Naive thymus-derived CD4-positive, alpha-beta T cell (primary cell): Measurements from ENCODE around the gene CHPT1. TPM values are rescaled to one million over a fixed set of nuclear protein-coding genes. Genes with fewer than 3 reads are reported as not detected.

Source experiments
- ATAC-seq: fragments of 150-1000 bp; cut with Tn5 transposase; 2 replicates; pipeline ENCODE4 v1.10.0; 2021; ENCODE audit warnings: mild to moderate bottlenecking, moderate library complexity
- CTCF ChIA-PET: fragments of 350-600 bp; sonication (Branson Sonifier 250); formaldehyde crosslinking; loops from one replicate; lab custom pipeline; 2021; ENCODE audit warnings: antibody characterized with exemption; lab: Charles Lee
- POLR2A ChIA-PET: fragments of 350-600 bp; sonication (Branson Sonifier 250); formaldehyde crosslinking; loops from one replicate; lab custom pipeline; 2021; ENCODE audit warnings: antibody characterized with exemption, inconsistent platforms; lab: Charles Lee
- DNase-seq, 9 donors: peaks; one replicate each; pipeline versions ENCODE4 v3.0.0 to v3.0.0-alpha.2; 2020 to 2022; ENCODE audit warnings: mixed read lengths in 1 of 9
- H3K27ac ChIP-seq: one replicate; pipeline ENCODE4 v1.7.0; 2013; ENCODE audit warnings: mild to moderate bottlenecking, low read depth, low read length, moderate library complexity
- H3K27me3 ChIP-seq, 2 donors: one replicate each; pipeline ENCODE4 v1.7.0; 2013; ENCODE audit warnings: low read length in 2 of 2, mild to moderate bottlenecking in 2 of 2, moderate library complexity in 2 of 2; ENCODE audit not compliant: control insufficient read depth in 2 of 2, insufficient read depth in 2 of 2
- H3K36me3 ChIP-seq, 3 experiments: 1 replicate in 2 of 3; 2 replicates in 1 of 3; pipeline ENCODE4 v1.7.0; 2013; ENCODE audit warnings: low read length in 3 of 3, mild to moderate bottlenecking in 3 of 3, moderate library complexity in 1 of 3; ENCODE audit not compliant: insufficient read depth in 3 of 3, control insufficient read depth in 2 of 3
- H3K4me1 ChIP-seq, 2 donors: one replicate each; pipeline ENCODE4 v1.7.0; 2013; ENCODE audit warnings: low read length in 2 of 2, mild to moderate bottlenecking in 2 of 2, moderate library complexity in 1 of 2; ENCODE audit not compliant: control insufficient read depth in 2 of 2, insufficient read depth in 2 of 2
- H3K4me3 ChIP-seq: 2 replicates; pipeline ENCODE4 v1.7.0; 2013; ENCODE audit warnings: mild to moderate bottlenecking, low read length
- H3K9me3 ChIP-seq, 3 experiments: 1 replicate in 2 of 3; 2 replicates in 1 of 3; pipeline ENCODE4 v1.7.0; 2013; ENCODE audit warnings: low read length in 3 of 3; ENCODE audit not compliant: control insufficient read depth in 2 of 3
- H3K27ac Mint-ChIP-seq, 9 donors: one replicate each; pipeline ENCODE4 v1.8.0; 2020 to 2022; ENCODE audit warnings: mixed read lengths in 9 of 9, mild to moderate bottlenecking in 8 of 9, moderate library complexity in 5 of 9, inconsistent platforms in 2 of 9
- H3K27me3 Mint-ChIP-seq, 5 donors: one replicate each; pipeline ENCODE4 v1.8.0; 2021 to 2022; ENCODE audit warnings: mixed read lengths in 5 of 5, mild to moderate bottlenecking in 1 of 5
- H3K36me3 Mint-ChIP-seq, 5 donors: one replicate each; pipeline ENCODE4 v1.8.0; 2020 to 2022; ENCODE audit warnings: mixed read lengths in 5 of 5, mild to moderate bottlenecking in 3 of 5, inconsistent platforms in 1 of 5
- H3K4me1 Mint-ChIP-seq, 7 donors: one replicate each; pipeline ENCODE4 v1.8.0; 2020 to 2022; ENCODE audit warnings: mixed read lengths in 7 of 7, mild to moderate bottlenecking in 3 of 7, inconsistent platforms in 1 of 7
- H3K4me3 Mint-ChIP-seq, 10 donors: one replicate each; pipeline ENCODE4 v1.8.0; 2020 to 2022; ENCODE audit warnings: mild to moderate bottlenecking in 10 of 10, mixed read lengths in 10 of 10, moderate library complexity in 6 of 10, inconsistent platforms in 2 of 10
- H3K9me3 Mint-ChIP-seq, 11 donors: one replicate each; pipeline ENCODE4 v1.8.0; 2020 to 2022; ENCODE audit warnings: mixed read lengths in 11 of 11, mild to moderate bottlenecking in 4 of 11, inconsistent platforms in 1 of 11, moderate library complexity in 1 of 11
- intact Hi-C, 2 donors: fragments of 100-400 bp; cut with micrococcal nuclease; formaldehyde crosslinking; loops; one replicate each; pipeline ENCODE4 v1.15.1; 2023
- polyA plus RNA-seq, 2 donors: library from polyadenylated mRNA; unstranded; fragments of 300-500 nt; fragmentation: Illumina TruSeq; gene quantifications; one replicate each; pipeline ENCODE4 v1.2.3, GENCODE V29; 2021
- total RNA-seq, 6 experiments: library from RNA in 5 of 6; stranded (reverse) in 5 of 6; gene quantifications; 1 replicate in 5 of 6; 2 replicates in 1 of 6; pipeline ENCODE4 v1.2.3 and lab custom pipeline; 2021 to 2026

CHPT1 gene
- total and polyA plus RNA-seq, 7 experiments from 2014 or later = 6.5 to 22.9 (median 14.5) TPM

GRCh38 chr12:101713059-101713682, 15.7 kb downstream of the CHPT1 start:
- Mint-ChIP-seq H3K27me3 (no peaks in the 10 kb centered on the region), H3K36me3 (peaks cover 0 to 5% (median 3%) of the 10 kb centered on the region in 5 donors), H3K4me3 (no peak overlapping the region), H3K27ac (no peak overlapping the region), H3K9me3 (no peaks in the 10 kb centered on the region), H3K4me1 (peaks cover 0 to 24% (median 7%) of the 10 kb centered on the region in 7 donors)
- no peaks in the 10 kb centered on the region for H3K27me3 ChIP-seq
- no peaks in the 10 kb centered on the region for H3K36me3 ChIP-seq
- ATAC-seq (no peak), DNase-seq (no peak)
- no peak overlapping the region for H3K27ac ChIP-seq
- ChIA-PET CTCF (no interaction called here), POLR2A (no interaction called here)
- peaks cover 0 to 4% of the 10 kb centered on the region in 2 donors for H3K4me1 ChIP-seq
- intact Hi-C loops = no loop called here
- no peak overlapping the region for H3K4me3 ChIP-seq
- H3K9me3 ChIP-seq = no peaks in the 10 kb centered on the region

DNA sequence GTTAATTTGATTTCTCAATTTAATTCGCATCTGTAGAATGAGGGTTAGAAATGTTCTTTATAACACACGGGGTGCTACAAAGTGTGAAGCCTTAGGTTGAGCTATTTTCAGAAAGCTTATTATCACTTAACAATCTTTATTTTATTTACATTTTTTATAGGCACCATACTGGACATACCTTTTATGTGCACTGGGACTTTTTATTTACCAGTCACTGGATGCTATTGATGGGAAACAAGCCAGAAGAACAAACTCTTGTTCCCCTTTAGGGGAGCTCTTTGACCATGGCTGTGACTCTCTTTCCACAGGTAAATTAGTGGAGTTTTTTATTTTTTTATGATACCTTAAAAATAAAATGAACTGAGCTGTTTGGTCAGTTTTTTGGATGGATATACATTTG, 16.5 kb downstream of the CHPT1 start:
- H3K27me3 Mint-ChIP-seq = no peaks in the 10 kb centered on the region
- H3K27ac Mint-ChIP-seq = no peak overlapping the region
- peaks cover 0 to 5% (median 3%) of the 10 kb centered on the region in 5 donors for H3K36me3 Mint-ChIP-seq
- intact Hi-C loops = no loop called here
- POLR2A ChIA-PET = no interaction called here
- H3K9me3 ChIP-seq = no peaks in the 10 kb centered on the region
- no peak overlapping the region for H3K4me3 Mint-ChIP-seq
- no peak overlapping the region for H3K4me3 ChIP-seq
- no peaks in the 10 kb centered on the region for H3K27me3 ChIP-seq
- peaks cover 0 to 24% (median 7%) of the 10 kb centered on the region in 7 donors for H3K4me1 Mint-ChIP-seq
- peaks cover 0 to 4% of the 10 kb centered on the region in 2 donors for H3K4me1 ChIP-seq
- H3K27ac ChIP-seq = no peak overlapping the region
- no peaks in the 10 kb centered on the region for H3K9me3 Mint-ChIP-seq
- DNase-seq = no peak
- CTCF ChIA-PET = interaction anchor here (0.6 kb wide), 1 partner anchor 38 kb away, joined by 4 read pairs; no protein-coding TSS in a partner anchor
- no peaks in the 10 kb centered on the region for H3K36me3 ChIP-seq
- no peak for ATAC-seq

DNA sequence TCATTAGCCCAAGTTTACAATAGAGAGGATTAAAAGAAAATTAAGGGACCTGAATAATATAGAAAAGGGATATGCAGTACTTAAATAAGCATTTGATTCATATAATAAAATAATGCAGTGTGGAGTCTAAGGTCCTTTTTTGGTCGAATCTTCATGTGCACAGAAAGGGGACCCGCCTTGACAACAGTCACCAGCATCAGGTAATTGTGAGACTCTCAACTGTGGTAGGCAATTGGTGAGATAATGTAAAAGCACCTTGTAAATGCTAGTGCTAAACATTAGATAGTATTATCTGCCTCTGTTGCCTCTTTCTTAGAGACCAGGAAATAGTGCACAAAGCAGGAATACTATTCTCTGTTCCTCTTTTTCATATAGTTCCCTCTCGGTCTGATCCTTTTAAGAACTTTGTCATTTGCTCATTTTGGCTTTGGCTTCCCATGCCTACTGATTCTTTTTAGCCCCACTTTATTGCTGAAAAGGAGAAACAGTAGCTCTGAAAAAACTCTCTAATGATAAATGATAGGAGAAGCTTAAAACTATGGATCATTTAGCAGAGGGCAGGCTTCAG, 17.5 kb downstream of the CHPT1 start:
- Mint-ChIP-seq H3K4me3 (no peak overlapping the region), H3K4me1 (peaks cover 0 to 16% (median 0%) of the 10 kb centered on the region in 7 donors), H3K27ac (no peak overlapping the region), H3K9me3 (no peaks in the 10 kb centered on the region), H3K27me3 (no peaks in the 10 kb centered on the region), H3K36me3 (peaks cover 0 to 5% (median 3%) of the 10 kb centered on the region in 5 donors)
- Histone ChIP-seq H3K36me3 (no peaks in the 10 kb centered on the region), H3K27ac (no peak overlapping the region), H3K4me3 (no peak overlapping the region), H3K4me1 (no peaks in the 10 kb centered on the region), H3K27me3 (no peaks in the 10 kb centered on the region), H3K9me3 (no peaks in the 10 kb centered on the region)
- ChIA-PET CTCF (interaction anchor here (0.6 kb wide), 1 partner anchor 320 kb away, joined by 3 read pairs; no protein-coding TSS in a partner anchor), POLR2A (no interaction called here)
- ATAC-seq (peak; percentile 32), DNase-seq (no peak)
- intact Hi-C loops = no loop called here

- POLR2A ChIA-PET = no interaction called here
- intact Hi-C loops = no loop called here
- H3K4me3 ChIP-seq = no peak overlapping the region
- CTCF ChIA-PET = no interaction called here
- no peak overlapping the region for H3K4me3 Mint-ChIP-seq
- no peak overlapping the region for H3K27ac ChIP-seq
- no peaks in the 10 kb centered on the region for H3K9me3 ChIP-seq
- H3K36me3 Mint-ChIP-seq = peaks cover 0 to 10% (median 3%) of the 10 kb centered on the region in 5 donors
- peaks cover 0 to 7% (median 0%) of the 10 kb centered on the region in 3 experiments for H3K36me3 ChIP-seq
- DNase-seq (no peak), ATAC-seq (no peak)
- no peaks in the 10 kb centered on the region for H3K27me3 ChIP-seq
- H3K27ac Mint-ChIP-seq = no peak overlapping the region
- H3K4me1 ChIP-seq = no peaks in the 10 kb centered on the region
- H3K9me3 Mint-ChIP-seq = no peaks in the 10 kb centered on the region
- H3K4me1 Mint-ChIP-seq = peaks cover 0 to 3% (median 0%) of the 10 kb centered on the region in 7 donors
- no peaks in the 10 kb centered on the region for H3K27me3 Mint-ChIP-seq
These were observed 22.1 kb downstream of the CHPT1 start for GRCh38 chr12:101719566-101719965.

DNA sequence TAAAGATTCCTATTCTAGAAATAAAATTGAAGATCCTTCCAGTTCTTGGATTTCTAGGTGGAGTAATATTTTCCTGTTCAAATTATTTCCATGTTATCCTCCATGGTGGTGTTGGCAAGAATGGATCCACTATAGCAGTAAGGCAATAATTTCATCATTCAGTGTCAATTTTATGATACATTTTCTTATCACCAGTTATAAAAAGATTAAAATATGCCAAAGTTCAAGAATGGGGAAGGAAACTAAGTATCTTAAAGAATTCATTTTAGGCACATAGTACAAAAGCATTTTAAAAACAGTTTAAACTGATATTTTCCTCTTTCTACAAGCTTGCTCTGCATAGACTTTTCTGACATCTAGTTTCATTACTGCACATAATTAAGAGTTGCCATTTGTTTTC, 22.7 kb downstream of the CHPT1 start:
- ChIA-PET CTCF (no interaction called here), POLR2A (no interaction called here)
- Histone ChIP-seq H3K27me3 (no peaks in the 10 kb centered on the region), H3K36me3 (peaks cover 0 to 7% (median 0%) of the 10 kb centered on the region in 3 experiments), H3K4me1 (no peaks in the 10 kb centered on the region), H3K27ac (no peak overlapping the region), H3K4me3 (no peak overlapping the region), H3K9me3 (no peaks in the 10 kb centered on the region)
- Mint-ChIP-seq H3K4me3 (no peak overlapping the region), H3K27me3 (no peaks in the 10 kb centered on the region), H3K36me3 (peaks cover 0 to 14% (median 3%) of the 10 kb centered on the region in 5 donors), H3K9me3 (no peaks in the 10 kb centered on the region), H3K27ac (no peak overlapping the region), H3K4me1 (peaks cover 0 to 3% (median 0%) of the 10 kb centered on the region in 7 donors)
- ATAC-seq (no peak), DNase-seq (no peak)
- intact Hi-C loops = no loop called here

GRCh38 chr12:101722392-101722791, 25.0 kb downstream of the CHPT1 start:
- Mint-ChIP-seq H3K4me3 (no peak overlapping the region), H3K27ac (no peak overlapping the region), H3K4me1 (peaks cover 0 to 4% (median 0%) of the 10 kb centered on the region in 7 donors), H3K36me3 (peaks cover 0 to 21% (median 3%) of the 10 kb centered on the region in 5 donors), H3K27me3 (no peaks in the 10 kb centered on the region), H3K9me3 (no peaks in the 10 kb centered on the region)
- POLR2A ChIA-PET = interaction anchor here (1.2 kb wide), 1 partner anchor 317 kb away, joined by 3 read pairs; no protein-coding TSS in a partner anchor
- no peaks in the 10 kb centered on the region for H3K4me1 ChIP-seq
- H3K27ac ChIP-seq = no peak overlapping the region
- CTCF ChIA-PET = interaction anchor here (0.7 kb wide), 1 partner anchor 260 kb away, joined by 3 read pairs; no protein-coding TSS in a partner anchor
- no peak overlapping the region for H3K4me3 ChIP-seq
- ATAC-seq = no peak
- H3K9me3 ChIP-seq = no peaks in the 10 kb centered on the region
- no peak for DNase-seq
- H3K27me3 ChIP-seq = no peaks in the 10 kb centered on the region
- intact Hi-C loops = no loop called here
- peaks cover 0 to 11% (median 0%) of the 10 kb centered on the region in 3 experiments for H3K36me3 ChIP-seq
